Neural progenitor cell (in vitro differentiated cells): ENCODE results near the gene SLC35F4. TPM values are rescaled to one million over a fixed set of nuclear protein-coding genes. Genes with fewer than 3 reads are reported as not detected.

Experiments
- DNase-seq: peaks from one replicate; pipeline ENCODE4 v3.0.0-alpha.2; 2016; ENCODE audit warnings: low spot score
- H2AFZ ChIP-seq: fragments of 200-600 bp; sonication (generic); replicated peaks from 2 replicates; pipeline ENCODE4 v1.6.1; 2016; ENCODE audit warnings: antibody characterized with exemption
- H3F3A ChIP-seq: fragments of 200-600 bp; sonication (generic); 2 replicates; pipeline ENCODE4 v1.6.1; 2016; ENCODE audit warnings: antibody characterized with exemption, low read depth
- H3K27ac ChIP-seq: fragments of 200-600 bp; sonication (generic); 2 replicates; pipeline ENCODE4 v1.5.1; 2016; ENCODE audit warnings: mild to moderate bottlenecking
- H3K27me3 ChIP-seq: fragments of 200-600 bp; sonication (generic); 2 replicates; pipeline ENCODE4 v1.6.1; 2016; ENCODE audit warnings: mild to moderate bottlenecking, moderate library complexity
- H3K36me3 ChIP-seq: fragments of 200-600 bp; sonication (generic); 2 replicates; pipeline ENCODE4 v1.5.1; 2016
- H3K4me1 ChIP-seq: fragments of 200-600 bp; sonication (generic); 2 replicates; pipeline ENCODE4 v1.6.1; 2016; ENCODE audit warnings: mixed run types
- H3K4me2 ChIP-seq: fragments of 200-600 bp; sonication (generic); 2 replicates; pipeline ENCODE4 v1.6.1; 2016
- H3K4me3 ChIP-seq: fragments of 200-600 bp; sonication (generic); 2 replicates; pipeline ENCODE4 v1.5.1; 2016
- H3K79me2 ChIP-seq: fragments of 200-600 bp; sonication (generic); 2 replicates; pipeline ENCODE4 v1.6.1; 2016; ENCODE audit warnings: low read depth
- H3K9ac ChIP-seq: fragments of 200-600 bp; sonication (generic); 2 replicates; pipeline ENCODE4 v1.6.1; 2016
- H3K9me3 ChIP-seq: fragments of 200-600 bp; sonication (generic); 2 replicates; pipeline ENCODE4 v1.5.1; 2016; ENCODE audit warnings: low read depth
- H4K20me1 ChIP-seq: fragments of 200-600 bp; sonication (generic); 2 replicates; pipeline ENCODE4 v1.6.1; 2016; ENCODE audit warnings: low read depth
- H3K27ac Mint-ChIP-seq: 3 replicates; pipeline ENCODE4 v1.8.0; 2021; ENCODE audit warnings: mixed read lengths
- H3K27me3 Mint-ChIP-seq: 2 replicates; pipeline ENCODE4 v1.8.0; 2022; ENCODE audit warnings: low read depth, mild to moderate bottlenecking, inconsistent platforms, moderate library complexity, mixed read lengths; ENCODE audit not compliant: insufficient read depth
- H3K36me3 Mint-ChIP-seq: 3 replicates; pipeline ENCODE4 v1.8.0; 2021; ENCODE audit warnings: mixed read lengths
- H3K4me1 Mint-ChIP-seq: 3 replicates; pipeline ENCODE4 v1.8.0; 2021; ENCODE audit warnings: mixed read lengths
- H3K4me3 Mint-ChIP-seq: 3 replicates; pipeline ENCODE4 v1.8.0; 2021; ENCODE audit warnings: mild to moderate bottlenecking, moderate library complexity, mixed read lengths
- H3K9me3 Mint-ChIP-seq: 3 replicates; pipeline ENCODE4 v1.8.0; 2020; ENCODE audit warnings: mixed read lengths
- CTCF ChIP-seq: fragments of 200-600 bp; sonication (generic); IDR thresholded peaks from 2 replicates; pipeline ENCODE4 v1.5.1; 2017; ENCODE audit warnings: antibody characterized with exemption, mild to moderate bottlenecking
- EZH2 ChIP-seq: fragments of 200-600 bp; sonication (generic); IDR thresholded peaks from 2 replicates; pipeline ENCODE4 v1.6.1; 2017; ENCODE audit warnings: antibody characterized with exemption, mild to moderate bottlenecking, moderate library complexity
- EZH2phosphoT487 ChIP-seq: fragments of 200-600 bp; sonication (generic); IDR thresholded peaks from 2 replicates; pipeline ENCODE4 v1.6.1; 2017; ENCODE audit warnings: antibody characterized with exemption
- total RNA-seq: library from RNA; depleted of rRNA; stranded (reverse); fragments of >200 nt; gene quantifications from 2 replicates; pipeline ENCODE4 v1.2.3, GENCODE V29; 2015; ENCODE audit warnings: low replicate concordance

SLC35F4 gene
- total RNA-seq, 1 donor from 2014 or later: not detected

DNA sequence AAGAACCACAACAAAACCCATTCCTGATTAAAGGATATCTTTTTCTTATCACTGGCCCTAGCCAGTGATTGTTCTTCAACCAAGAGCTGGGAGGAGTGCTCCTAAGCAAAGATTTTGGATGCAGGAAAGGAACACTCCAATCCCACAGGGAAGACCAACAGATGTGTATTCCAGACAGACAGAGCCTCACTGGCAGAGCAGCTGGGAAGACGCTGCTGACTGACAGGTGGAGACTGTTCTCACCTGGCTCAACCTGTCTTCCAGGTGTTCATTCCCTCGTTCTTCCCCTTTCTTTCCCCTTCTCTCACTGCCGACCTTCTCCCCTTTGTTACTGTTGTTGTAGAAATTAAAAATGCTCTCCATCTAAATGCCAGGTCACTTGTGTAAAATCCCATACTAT lies 282.5 kb downstream of the SLC35F4 start:
- no peak overlapping the region for H3K4me3 ChIP-seq
- H3K9me3 ChIP-seq: no peaks in the 10 kb centered on the region
- no peaks in the 10 kb centered on the region for H3F3A ChIP-seq
- no peaks in the 10 kb centered on the region for H3K27me3 ChIP-seq
- H3K9ac ChIP-seq: no peak overlapping the region
- H3K4me3 Mint-ChIP-seq: no peak overlapping the region
- H3K79me2 ChIP-seq: no peaks in the 10 kb centered on the region
- H3K27ac ChIP-seq: no peak overlapping the region
- no peak overlapping the region for H3K27ac Mint-ChIP-seq
- TF ChIP-seq CTCF (no peak), EZH2 (no peak), EZH2phosphoT487 (no peak)
- peaks cover 6% of the 10 kb centered on the region for H3K4me1 ChIP-seq
- H3K36me3 ChIP-seq: no peaks in the 10 kb centered on the region
- H3K36me3 Mint-ChIP-seq: no peaks in the 10 kb centered on the region
- H2AFZ ChIP-seq: no peak overlapping the region
- DNase-seq: no peak
- H3K4me1 Mint-ChIP-seq: peaks cover 2% of the 10 kb centered on the region
- H3K9me3 Mint-ChIP-seq: peaks cover 3% of the 10 kb centered on the region
- H4K20me1 ChIP-seq: no peaks in the 10 kb centered on the region
- no peak overlapping the region for H3K4me2 ChIP-seq
- no peaks in the 10 kb centered on the region for H3K27me3 Mint-ChIP-seq

- Histone ChIP-seq H3K36me3 (no peaks in the 10 kb centered on the region), H4K20me1 (no peaks in the 10 kb centered on the region), H3F3A (no peaks in the 10 kb centered on the region), H3K27me3 (no peaks in the 10 kb centered on the region), H3K9ac (no peak overlapping the region), H3K4me2 (no peak overlapping the region), H3K9me3 (no peaks in the 10 kb centered on the region), H3K4me1 (peaks cover 6% of the 10 kb centered on the region), H3K27ac (no peak overlapping the region), H3K79me2 (no peaks in the 10 kb centered on the region), H2AFZ (no peak overlapping the region), H3K4me3 (no peak overlapping the region)
- no peaks in the 10 kb centered on the region for H3K36me3 Mint-ChIP-seq
- no peak for DNase-seq
- no peaks in the 10 kb centered on the region for H3K27me3 Mint-ChIP-seq
- H3K4me3 Mint-ChIP-seq: no peak overlapping the region
- no peak for TF ChIP-seq CTCF
- TF ChIP-seq EZH2: no peak
- no peak for TF ChIP-seq EZH2phosphoT487
- peaks cover 3% of the 10 kb centered on the region for H3K9me3 Mint-ChIP-seq
- H3K4me1 Mint-ChIP-seq: peaks cover 2% of the 10 kb centered on the region
- H3K27ac Mint-ChIP-seq: no peak overlapping the region
Measured at GRCh38 chr14:57582746-57583145, 283.1 kb downstream of the SLC35F4 start.

- TF ChIP-seq EZH2 (no peak), EZH2phosphoT487 (no peak), CTCF (no peak)
- no peak overlapping the region for H3K4me3 Mint-ChIP-seq
- no peak overlapping the region for H3K27ac Mint-ChIP-seq
Measured at GRCh38 chr14:57578801-57579200, 287.1 kb downstream of the SLC35F4 start.

More at GRCh38 chr14:57578801-57579200, 287.1 kb downstream of the SLC35F4 start:
- Histone ChIP-seq H2AFZ (no peak overlapping the region), H3K4me3 (no peak overlapping the region), H3K9me3 (no peaks in the 10 kb centered on the region), H4K20me1 (no peaks in the 10 kb centered on the region), H3K36me3 (no peaks in the 10 kb centered on the region), H3K9ac (no peak overlapping the region), H3K27ac (no peak overlapping the region), H3K79me2 (no peaks in the 10 kb centered on the region), H3F3A (peaks cover 5% of the 10 kb centered on the region), H3K4me2 (no peak overlapping the region), H3K27me3 (no peaks in the 10 kb centered on the region), H3K4me1 (peaks cover 13% of the 10 kb centered on the region)
- Mint-ChIP-seq H3K9me3 (no peaks in the 10 kb centered on the region), H3K4me1 (peaks cover 15% of the 10 kb centered on the region), H3K36me3 (no peaks in the 10 kb centered on the region), H3K27me3 (no peaks in the 10 kb centered on the region)
- no peak for DNase-seq
